GM18867 (cell line): ENCODE measurements around the gene CSNK2B.

ENCODE experiments used
- ATAC-seq: cut with Tn5 transposase; IDR thresholded peaks from one replicate; pipeline ENCODE4 v1.9.1; 2021; ENCODE audit warnings: mild to moderate bottlenecking, moderate library complexity; ENCODE audit not compliant: unreplicated experiment

CSNK2B gene

GRCh38 chr6:31636698-31637596, 28.9 kb upstream of the CSNK2B start:
- no peak for ATAC-seq

GRCh38 chr6:31639043-31639442, 26.8 kb upstream of the CSNK2B start:
- no peak for ATAC-seq

GRCh38 chr6:31639449-31639861, 26.4 kb upstream of the CSNK2B start:
- ATAC-seq: no peak

- no peak for ATAC-seq
These were observed 25.3 kb upstream of the CSNK2B start for GRCh38 chr6:31640612-31641011.

GRCh38 chr6:31641370-31641769, 24.5 kb upstream of the CSNK2B start:
- ATAC-seq: no peak

GRCh38 chr6:31642798-31643570, 22.9 kb upstream of the CSNK2B start:
- no peak for ATAC-seq

- ATAC-seq: no peak
These were observed 21.9 kb upstream of the CSNK2B start for GRCh38 chr6:31643818-31644454.

GRCh38 chr6:31645325-31645724, 20.6 kb upstream of the CSNK2B start:
- no peak for ATAC-seq

- ATAC-seq: peak; percentile 28
These were observed 14.2 kb upstream of the CSNK2B start for GRCh38 chr6:31651602-31652191.

GRCh38 chr6:31652925-31653724, 12.8 kb upstream of the CSNK2B start:
- peak; percentile 55 for ATAC-seq

GRCh38 chr6:31654574-31655348, 11.1 kb upstream of the CSNK2B start:
- no peak for ATAC-seq

- ATAC-seq: no peak
These were observed 10.3 kb upstream of the CSNK2B start, which contains the start of gene APOM for GRCh38 chr6:31655349-31656237. APOM (plus strand) TSS chr6:31655894; CDS start chr6:31655967, 73 bp downstream.

GRCh38 chr6:31657406-31658157, 8.3 kb upstream of the CSNK2B start:
- no peak for ATAC-seq

- no peak for ATAC-seq
These were observed 7.7 kb upstream of the CSNK2B start for GRCh38 chr6:31658158-31658688.

- ATAC-seq: no peak
These were observed 6.8 kb upstream of the CSNK2B start for GRCh38 chr6:31658983-31659648.

GRCh38 chr6:31659649-31660380, 6.1 kb upstream of the CSNK2B start:
- ATAC-seq: no peak
